Stromal cell of bone marrow (primary cell): ENCODE data around the gene MRPL27.
"Not testable (repeated sequence)": the region's sequence is repeated elsewhere in the genome, so short reads cannot be mapped to it uniquely, and the experiment has no call there.

Experiments
- DNase-seq: peaks from one replicate; pipeline ENCODE4 v3.0.0-alpha.2; 2012; ENCODE audit warnings: low read depth

The MRPL27 gene

GRCh38 chr17:50345432-50346312, 27.3 kb downstream of the MRPL27 start, which contains the start of gene XYLT2:
TSS of gene XYLT2 (plus strand) at chr17:50346126. CDS start at chr17:50346141, 15 bp downstream.
- peak; percentile 72 for DNase-seq

GRCh38 chr17:50344731-50345365, 28.1 kb downstream of the MRPL27 start:
- DNase-seq: no peak

- no peak for DNase-seq
These were observed 33.6 kb downstream of the MRPL27 start for GRCh38 chr17:50339381-50339780.

GRCh38 chr17:50338645-50339044, 34.3 kb downstream of the MRPL27 start:
- no peak for DNase-seq

GRCh38 chr17:50337956-50338355, 35.0 kb downstream of the MRPL27 start:
- no peak for DNase-seq

- not testable (repeated sequence) for DNase-seq
These were observed 39.5 kb downstream of the MRPL27 start for GRCh38 chr17:50333291-50334057.

GRCh38 chr17:50332196-50332595, 40.8 kb downstream of the MRPL27 start:
- no peak for DNase-seq

GRCh38 chr17:50331085-50331791, 41.7 kb downstream of the MRPL27 start:
- DNase-seq: peak; percentile 96

GRCh38 chr17:50330151-50330775, 42.7 kb downstream of the MRPL27 start:
- no peak for DNase-seq

GRCh38 chr17:50329716-50330115, 43.3 kb downstream of the MRPL27 start:
- DNase-seq: no peak

- no peak for DNase-seq
These were observed 44.3 kb downstream of the MRPL27 start for GRCh38 chr17:50328363-50329325.

- DNase-seq: no peak
These were observed 46.1 kb downstream of the MRPL27 start for GRCh38 chr17:50326831-50327364.

GRCh38 chr17:50325906-50326305, 47.1 kb downstream of the MRPL27 start:
- no peak for DNase-seq

- no peak for DNase-seq
These were observed 49.9 kb downstream of the MRPL27 start for GRCh38 chr17:50323060-50323459.

- DNase-seq: no peak
These were observed 50.7 kb downstream of the MRPL27 start for GRCh38 chr17:50322271-50322670.

GRCh38 chr17:50319306-50320004, 53.5 kb downstream of the MRPL27 start:
- DNase-seq: no peak

GRCh38 chr17:50318501-50319285, 54.3 kb downstream of the MRPL27 start:
- DNase-seq: no peak
